K562 (cell line): ENCODE results near the gene SGK1. TPM values are rescaled to one million over a fixed set of nuclear protein-coding genes. Genes with fewer than 3 reads are reported as not detected.

Experiments
- ATAC-seq: fragments of 200-7000 bp; cut with Tn5 transposase; 3 replicates; pipeline ENCODE4 v1.9.1; 2020; ENCODE audit warnings: moderate library complexity
- BruUV-seq: library from RNA; stranded (reverse); fragments of 400-500 nt; replicated peaks from 2 replicates; lab custom pipeline; 2021; lab: Mats Ljungman, UMichigan
- CTCF ChIA-PET: fragments of 300-600 bp; formaldehyde crosslinking; extraction: SDS; loops from one replicate; lab custom pipeline; 2021; ENCODE audit warnings: low intra/inter-chr PET ratio; lab: Yijun Ruan, JAX
- POLR2A ChIA-PET: fragments of 300-600, 350-650 bp; sonication (Branson Sonifier 250); formaldehyde crosslinking; extraction: SDS; loops from one replicate; lab custom pipeline; 2021; ENCODE audit warnings: antibody characterized with exemption, inconsistent platforms; lab: Yijun Ruan, JAX
- DNase-seq, 4 experiments: peaks; one replicate each; pipeline versions ENCODE4 v3.0.0 to v3.0.0-alpha.2; 2011 to 2018; ENCODE audit warnings: low spot score in 3 of 4, mixed read lengths in 3 of 4; ENCODE audit errors: extremely low read depth in 1 of 4
- FAIRE-seq: peaks from 2 replicates; lab custom pipeline; 2011; peaks lifted over from hg19 to GRCh38; lab: Jason Lieb, UNC
- H2AFZ ChIP-seq: 2 replicates; pipeline ENCODE4 v1.6.0; 2011; ENCODE audit warnings: low read depth, low read length, control low read depth, inconsistent platforms
- H3K27ac ChIP-seq: fragments of 200-600 bp; 3 replicates; pipeline ENCODE4 v1.8.0; 2011; ENCODE audit warnings: low read depth, mild to moderate bottlenecking, control low read depth, inconsistent platforms, low read length, moderate library complexity, mixed read lengths; ENCODE audit errors: extremely low read depth
- H3K27me3 ChIP-seq, 2 experiments: fragments of 300-600 bp in 1 of 2; 2 replicates in 1 of 2; 3 replicates in 1 of 2; pipeline versions ENCODE4 v1.6.0 to v1.8.0; 2011; ENCODE audit warnings: inconsistent platforms in 2 of 2, low read length in 2 of 2, mild to moderate bottlenecking in 1 of 2, mixed read lengths in 1 of 2, moderate library complexity in 1 of 2; ENCODE audit not compliant: control insufficient read depth in 2 of 2, insufficient read depth in 2 of 2
- H3K36me3 ChIP-seq: fragments of 300-600 bp; 3 replicates; pipeline ENCODE4 v1.8.0; 2011; ENCODE audit warnings: mild to moderate bottlenecking, low read length, inconsistent platforms; ENCODE audit not compliant: control insufficient read depth, insufficient read depth
- H3K4me1 ChIP-seq, 2 experiments: fragments of 200-600 bp in 1 of 2; replicated peaks in 1 of 2; 2 replicates in 1 of 2; 3 replicates in 1 of 2; pipeline versions ENCODE4 v1.5.1 to v1.8.0; 2011; ENCODE audit warnings: inconsistent platforms in 2 of 2, low read length in 2 of 2, mild to moderate bottlenecking in 1 of 2, mixed read lengths in 1 of 2, moderate library complexity in 1 of 2; ENCODE audit not compliant: control insufficient read depth in 2 of 2, insufficient read depth in 2 of 2
- H3K4me2 ChIP-seq: 2 replicates; pipeline ENCODE4 v1.6.1; 2011; ENCODE audit warnings: low read length, control low read depth, inconsistent platforms, mixed read lengths; ENCODE audit not compliant: insufficient read depth
- H3K4me3 ChIP-seq: fragments of 200-600 bp; sonication (generic), shearing (Covaris generic); 2 replicates; pipeline ENCODE4 v1.5.1; 2016; ENCODE audit warnings: control low read depth, inconsistent platforms
- H3K79me2 ChIP-seq: fragments of 200-600 bp; 3 replicates; pipeline ENCODE4 v1.8.0; 2011; ENCODE audit warnings: low read length, inconsistent platforms; ENCODE audit not compliant: control insufficient read depth, insufficient read depth
- H3K9ac ChIP-seq, 2 experiments: 2 replicates each; pipeline versions ENCODE4 v1.6.0 to v1.6.1; 2011; ENCODE audit warnings: low read depth in 2 of 2, low read length in 2 of 2, control low read depth in 1 of 2, inconsistent platforms in 1 of 2, mild to moderate bottlenecking in 1 of 2, mixed read lengths in 1 of 2; ENCODE audit not compliant: insufficient read depth in 1 of 2
- H3K9me1 ChIP-seq: one replicate; pipeline ENCODE4 v1.6.0; 2011; ENCODE audit warnings: inconsistent platforms, mild to moderate bottlenecking, low read length, moderate library complexity; ENCODE audit not compliant: control insufficient read depth, insufficient read depth
- H3K9me3 ChIP-seq: replicated peaks from 2 replicates; pipeline ENCODE4 v1.5.1; 2011; ENCODE audit warnings: low read depth, low read length, inconsistent platforms; ENCODE audit not compliant: control insufficient read depth, insufficient read depth
- H4K20me1 ChIP-seq: replicated peaks from 2 replicates; pipeline ENCODE4 v1.6.1; 2011; ENCODE audit warnings: low read length, inconsistent platforms, mixed read lengths; ENCODE audit not compliant: control insufficient read depth, insufficient read depth
- CBX5 ChIP-seq: IDR thresholded peaks from 2 replicates; pipeline ENCODE4 v1.6.1; 2014; ENCODE audit warnings: low read depth, borderline replicate concordance
- EHMT2 ChIP-seq: fragments of 450-650 bp; IDR thresholded peaks from 2 replicates; pipeline ENCODE4 v1.6.1; 2018; ENCODE audit warnings: antibody characterized with exemption
- FOXK2 ChIP-seq, 2 experiments: fragments of 450-650 bp; IDR thresholded peaks in 1 of 2; conservative IDR thresholded peaks in 1 of 2; 2 replicates each; pipeline ENCODE4 v1.6.1; 2016; ENCODE audit warnings: low read depth in 2 of 2, mild to moderate bottlenecking in 1 of 2
- NCOA1 ChIP-seq: fragments of 450-650 bp; IDR thresholded peaks from 2 replicates; pipeline ENCODE4 v1.6.1; 2016; ENCODE audit warnings: low read depth
- NFYB ChIP-seq: IDR thresholded peaks from 2 replicates; pipeline ENCODE4 v1.6.1; 2011; ENCODE audit warnings: mild to moderate bottlenecking, moderate library complexity; ENCODE audit not compliant: insufficient read length; ENCODE audit errors: extremely low read depth
- STAG1 ChIP-seq: sonication (generic); formaldehyde crosslinking; IDR thresholded peaks from 2 replicates; pipeline ENCODE4 v1.5.0; 2020; ENCODE audit warnings: missing genetic modification reagents, borderline replicate concordance
- TARDBP ChIP-seq: fragments of 450-650 bp; IDR thresholded peaks from 2 replicates; pipeline ENCODE4 v1.6.1; 2016
- ZEB2 ChIP-seq: fragments of 450-650 bp; IDR thresholded peaks from 2 replicates; pipeline ENCODE4 v1.6.1; 2016
- ZFP1 ChIP-seq: fragments of 450-650 bp; formaldehyde crosslinking; IDR thresholded peaks from 2 replicates; pipeline ENCODE4 v1.4.0; 2020; ENCODE audit warnings: mild to moderate bottlenecking, mixed read lengths
- ZFX ChIP-seq: sonication (generic); formaldehyde crosslinking; IDR thresholded peaks from 2 replicates; pipeline ENCODE4 v1.8.0; 2022; ENCODE audit warnings: mild to moderate bottlenecking, missing genetic modification reagents, moderate library complexity
- ZNF133 ChIP-seq: fragments of 250-450 bp; sonication (Bioruptor Pico); IDR thresholded peaks from 2 replicates; pipeline ENCODE4 v1.4.0; 2020; ENCODE audit warnings: mild to moderate bottlenecking
- ZNF263 ChIP-seq: sonication (generic); formaldehyde crosslinking; IDR thresholded peaks from 2 replicates; pipeline ENCODE4 v1.8.0; 2022; ENCODE audit warnings: mild to moderate bottlenecking, missing genetic modification reagents, borderline replicate concordance
- WGBS: fragments of 100-300 bp; shearing (Covaris generic); methylation state at CpG from one replicate; pipeline ENCODE4 v1.1.6; 2016; ENCODE audit warnings: low coverage, mixed read lengths; ENCODE audit not compliant: insufficient coverage; ENCODE audit errors: missing lambda C conversion rate; 5-methylcytosine and 5-hydroxymethylcytosine counted together
- in situ Hi-C: fragments of 300-500 bp; cut with MboI; formaldehyde crosslinking; loops from 4 replicates; pipeline ENCODE4 v1.15.0; 2018; ENCODE audit warnings: inconsistent platforms, mixed read lengths
- intact Hi-C: fragments of 100-400 bp; cut with micrococcal nuclease; formaldehyde crosslinking; loops from 2 replicates; pipeline ENCODE4 v1.14.2; 2022
- polyA plus RNA-seq, 8 experiments: library from polyadenylated mRNA; depleted of rRNA in 4 of 8; stranded (reverse) in 5 of 8; unstranded in 3 of 8; fragments of >200 nt; fragmentation: Nextera tagmentation in 2 of 8; fragmentation: Illumina TruSeq in 1 of 8; extraction: Ambion mirVana in 2 of 8; extraction: Trizol in 1 of 8; gene quantifications; 2 replicates each; pipeline versions ENCODE4 v1.2.1 to v1.2.3, GENCODE V29; 2011 to 2014; ENCODE audit warnings: inconsistent platforms in 1 of 8, missing spikeins in 1 of 8
- total RNA-seq, 7 experiments: library from RNA; depleted of rRNA in 6 of 7; stranded (reverse); fragments of >200 nt in 6 of 7; fragmentation: Illumina TruSeq in 2 of 7; extraction: Trizol in 2 of 7; gene quantifications; 2 replicates each; pipeline versions ENCODE4 v1.2.1 to v1.2.3, GENCODE V29; 2011 to 2021; ENCODE audit warnings: low replicate concordance in 1 of 7
- TF ChIP-seq, protein P1 (sequence below): fragments of 450-650 bp; IDR thresholded peaks from 2 replicates; pipeline ENCODE4 v1.6.1; 2018; ENCODE audit warnings: mild to moderate bottlenecking, low read depth; ENCODE audit not compliant: partially characterized antibody
- TF ChIP-seq, protein P2 (sequence below): fragments of 250-450 bp; sonication (Bioruptor Pico); IDR thresholded peaks from 2 replicates; pipeline ENCODE4 v1.4.0; 2020; ENCODE audit warnings: mild to moderate bottlenecking
- TF ChIP-seq, protein P3 (sequence below), 2 experiments: fragments of 250-450 bp in 1 of 2; fragments of 450-650 bp in 1 of 2; sonication (Bioruptor Pico) in 1 of 2; IDR thresholded peaks; 2 replicates each; pipeline versions ENCODE4 v1.6.1 to v1.8.0; 2016 to 2021; ENCODE audit warnings: mild to moderate bottlenecking in 2 of 2, moderate library complexity in 2 of 2, missing compliant biosample characterization in 1 of 2, missing genetic modification characterization in 1 of 2
- TF ChIP-seq, protein P4 (sequence below): sonication (generic); formaldehyde crosslinking; IDR thresholded peaks from 2 replicates; pipeline ENCODE4 v1.9.0; 2022; ENCODE audit warnings: mild to moderate bottlenecking, missing genetic modification reagents
- TF ChIP-seq, protein P5 (sequence below): fragments of 250-450 bp; sonication (Bioruptor Pico); IDR thresholded peaks from 2 replicates; pipeline ENCODE4 v1.8.0; 2022; ENCODE audit warnings: moderate library complexity, mild to moderate bottlenecking, inconsistent platforms

Gene SGK1
- total and polyA plus RNA-seq, 9 of the 15 experiments (the other 6 are each of a cell fraction or from before 2014, with no cell fraction given) = 3.5 to 7.2 (median 3.9) TPM

DNA sequence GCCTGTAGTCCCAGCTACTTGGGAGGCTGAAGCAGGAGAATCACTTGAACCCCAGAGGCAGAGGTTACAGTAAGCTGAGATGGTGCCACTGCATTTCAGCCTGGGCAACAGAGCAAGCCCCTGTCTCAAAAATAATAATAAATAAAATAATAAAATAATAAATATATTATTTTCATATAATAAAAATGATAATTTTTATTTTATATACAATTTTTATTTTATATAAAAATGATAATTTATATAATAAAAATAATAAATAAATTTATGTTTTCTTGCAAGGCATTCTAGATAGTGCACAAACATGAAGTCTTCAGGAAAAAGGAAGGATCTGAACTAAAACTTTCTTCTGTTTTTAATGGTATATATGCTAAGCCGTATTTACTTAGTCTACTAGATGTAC, 12.6 kb upstream of the SGK1 start:
- no peaks in the 10 kb centered on the region for H3K27me3 ChIP-seq
- BruUV-seq = no TSS peak
- no peaks in the 10 kb centered on the region for H3K9me1 ChIP-seq
- no peak overlapping the region for H3K27ac ChIP-seq
- no peak overlapping the region for H2AFZ ChIP-seq
- POLR2A ChIA-PET = no interaction called here
- ATAC-seq = no peak
- TF ChIP-seq, protein P1, sequence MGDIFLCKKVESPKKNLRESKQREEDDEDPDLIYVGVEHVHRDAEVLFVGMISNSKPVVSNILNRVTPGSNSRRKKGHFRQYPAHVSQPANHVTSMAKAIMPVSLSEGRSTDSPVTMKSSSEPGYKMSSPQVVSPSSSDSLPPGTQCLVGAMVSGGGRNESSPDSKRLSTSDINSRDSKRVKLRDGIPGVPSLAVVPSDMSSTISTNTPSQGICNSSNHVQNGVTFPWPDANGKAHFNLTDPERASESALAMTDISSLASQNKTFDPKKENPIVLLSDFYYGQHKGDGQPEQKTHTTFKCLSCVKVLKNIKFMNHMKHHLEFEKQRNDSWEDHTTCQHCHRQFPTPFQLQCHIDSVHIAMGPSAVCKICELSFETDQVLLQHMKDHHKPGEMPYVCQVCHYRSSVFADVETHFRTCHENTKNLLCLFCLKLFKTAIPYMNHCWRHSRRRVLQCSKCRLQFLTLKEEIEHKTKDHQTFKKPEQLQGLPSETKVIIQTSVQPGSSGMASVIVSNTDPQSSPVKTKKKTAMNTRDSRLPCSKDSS = no peak
- TF ChIP-seq, protein P2, sequence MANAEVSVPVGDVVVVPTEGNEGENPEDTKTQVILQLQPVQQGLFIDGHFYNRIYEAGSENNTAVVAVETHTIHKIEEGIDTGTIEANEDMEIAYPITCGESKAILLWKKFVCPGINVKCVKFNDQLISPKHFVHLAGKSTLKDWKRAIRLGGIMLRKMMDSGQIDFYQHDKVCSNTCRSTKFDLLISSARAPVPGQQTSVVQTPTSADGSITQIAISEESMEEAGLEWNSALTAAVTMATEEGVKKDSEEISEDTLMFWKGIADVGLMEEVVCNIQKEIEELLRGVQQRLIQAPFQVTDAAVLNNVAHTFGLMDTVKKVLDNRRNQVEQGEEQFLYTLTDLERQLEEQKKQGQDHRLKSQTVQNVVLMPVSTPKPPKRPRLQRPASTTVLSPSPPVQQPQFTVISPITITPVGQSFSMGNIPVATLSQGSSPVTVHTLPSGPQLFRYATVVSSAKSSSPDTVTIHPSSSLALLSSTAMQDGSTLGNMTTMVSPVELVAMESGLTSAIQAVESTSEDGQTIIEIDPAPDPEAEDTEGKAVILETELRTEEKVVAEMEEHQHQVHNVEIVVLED (CRISPR knock-in tag) = no peak
- TF ChIP-seq FOXK2 (conservative IDR thresholded peaks at IDR 0.05 in 1 of 2, IDR thresholded peaks at IDR 0.05 in 1 of 2; ENCODE audit: low read depth in 2 of 2) (no peak), CBX5 (no peak), STAG1 (CRISPR knock-in tag) (no peak), ZNF133 (no peak), ZFX (no peak), TARDBP (no peak), EHMT2 (no peak), NCOA1 (no peak), ZEB2 (no peak), ZNF263 (CRISPR knock-in tag) (no peak), NFYB (no peak), ZFP1 (no peak)
- TF ChIP-seq, protein P3, sequence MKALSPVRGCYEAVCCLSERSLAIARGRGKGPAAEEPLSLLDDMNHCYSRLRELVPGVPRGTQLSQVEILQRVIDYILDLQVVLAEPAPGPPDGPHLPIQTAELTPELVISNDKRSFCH (CRISPR knock-in tag; IDR thresholded peaks at IDR 0.05) = no peak
- TF ChIP-seq, protein P3 (tag; IDR thresholded peaks at IDR 0.05) = no peak
- TF ChIP-seq, protein P4, sequence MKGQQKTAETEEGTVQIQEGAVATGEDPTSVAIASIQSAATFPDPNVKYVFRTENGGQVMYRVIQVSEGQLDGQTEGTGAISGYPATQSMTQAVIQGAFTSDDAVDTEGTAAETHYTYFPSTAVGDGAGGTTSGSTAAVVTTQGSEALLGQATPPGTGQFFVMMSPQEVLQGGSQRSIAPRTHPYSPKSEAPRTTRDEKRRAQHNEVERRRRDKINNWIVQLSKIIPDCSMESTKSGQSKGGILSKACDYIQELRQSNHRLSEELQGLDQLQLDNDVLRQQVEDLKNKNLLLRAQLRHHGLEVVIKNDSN = no peak
- TF ChIP-seq, protein P5, sequence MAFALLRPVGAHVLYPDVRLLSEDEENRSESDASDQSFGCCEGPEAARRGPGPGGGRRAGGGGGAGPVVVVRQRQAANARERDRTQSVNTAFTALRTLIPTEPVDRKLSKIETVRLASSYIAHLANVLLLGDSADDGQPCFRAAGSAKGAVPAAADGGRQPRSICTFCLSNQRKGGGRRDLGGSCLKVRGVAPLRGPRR = no peak
- H3K9me3 ChIP-seq = no peaks in the 10 kb centered on the region
- H3K36me3 ChIP-seq = no peaks in the 10 kb centered on the region
- no peak overlapping the region for H3K4me3 ChIP-seq
- 57% methylated on average over 1 of the region's 1 CpG for WGBS
- H4K20me1 ChIP-seq = no peaks in the 10 kb centered on the region
- H3K4me1 ChIP-seq = no peaks in the 10 kb centered on the region; a peak in 1 of 5 replicates
- no peak overlapping the region for H3K4me2 ChIP-seq
- no peak overlapping the region for H3K9ac ChIP-seq
- CTCF ChIA-PET = no interaction called here
- intact Hi-C loops = no loop called here
- in situ Hi-C loops = no loop called here
- H3K79me2 ChIP-seq = no peaks in the 10 kb centered on the region
- no peak for FAIRE-seq
- DNase-seq = no peak
